HAP-1 (cell line): ENCODE data around the gene FAM135A.

Source experiments
- DNase-seq, 2 experiments: peaks; one replicate each; pipeline ENCODE4 v3.0.0-alpha.2; 2016 to 2020; ENCODE audit warnings: low spot score in 2 of 2
- H3K27me3 ChIP-seq: fragments of 250-450 bp; sonication (Bioruptor Pico); 2 replicates; pipeline ENCODE4 v1.5.1; 2020; ENCODE audit warnings: low read depth, mild to moderate bottlenecking, moderate library complexity
- H3K36me3 ChIP-seq: fragments of 250-450 bp; sonication (Bioruptor Pico); replicated peaks from 2 replicates; pipeline ENCODE4 v1.5.1; 2020; ENCODE audit warnings: mild to moderate bottlenecking
- H3K4me1 ChIP-seq: fragments of 250-450 bp; sonication (Bioruptor Pico); 2 replicates; pipeline ENCODE4 v1.5.1; 2020; ENCODE audit warnings: mild to moderate bottlenecking
- H3K4me3 ChIP-seq: fragments of 250-450 bp; sonication (Bioruptor Pico); 2 replicates; pipeline ENCODE4 v1.5.1; 2020; ENCODE audit warnings: mild to moderate bottlenecking, moderate library complexity
- H3K9me3 ChIP-seq: fragments of 250-450 bp; sonication (Bioruptor Pico); 2 replicates; pipeline ENCODE4 v1.5.1; 2020; ENCODE audit warnings: mild to moderate bottlenecking, moderate library complexity
- in situ Hi-C: fragments of 300-500 bp; cut with MboI; formaldehyde crosslinking; loops from 3 replicates; pipeline ENCODE4 v1.14.3; 2020; ENCODE audit warnings: low sequenced_read_pairs, inconsistent platforms, mixed read lengths

Gene FAM135A

DNA sequence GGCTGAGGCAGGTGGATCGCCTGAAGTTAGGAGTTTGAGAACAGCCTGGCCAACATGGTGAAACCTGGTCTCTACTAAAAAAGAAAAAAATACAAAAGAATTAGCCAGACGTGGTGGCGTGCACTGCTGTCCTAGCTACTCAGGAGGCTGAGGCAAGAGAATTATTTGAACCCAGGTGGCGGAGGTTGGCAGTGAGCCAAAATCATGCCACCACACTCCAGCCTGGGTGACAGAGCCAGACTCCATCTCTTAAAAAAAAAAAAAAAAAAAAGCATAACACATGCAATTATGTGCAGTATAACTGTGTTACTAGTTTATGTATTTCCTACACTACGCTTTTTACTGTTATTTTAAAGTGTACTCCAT lies 31.9 kb upstream of the FAM135A start:
- Histone ChIP-seq H3K4me3 (no peak overlapping the region), H3K4me1 (no peaks in the 10 kb centered on the region), H3K27me3 (no peaks in the 10 kb centered on the region), H3K9me3 (no peaks in the 10 kb centered on the region; the same call in 1 of the 2 replicates), H3K36me3 (no peaks in the 10 kb centered on the region)
- in situ Hi-C loops: no loop called here
- no peak for DNase-seq

- Histone ChIP-seq H3K9me3 (no peaks in the 10 kb centered on the region), H3K4me3 (no peak overlapping the region), H3K36me3 (no peaks in the 10 kb centered on the region), H3K4me1 (peaks cover 10% of the 10 kb centered on the region), H3K27me3 (no peaks in the 10 kb centered on the region; the same call in 1 of the 2 replicates)
- DNase-seq: no peak
- in situ Hi-C loops: no loop called here
Measured at GRCh38 chr6:70385901-70386300, 27.4 kb upstream of the FAM135A start.

GRCh38 chr6:70388814-70389213 lies 24.5 kb upstream of the FAM135A start:
- no peaks in the 10 kb centered on the region for H3K9me3 ChIP-seq
- no peak for DNase-seq
- no peaks in the 10 kb centered on the region; the same call in 1 of the 2 replicates for H3K27me3 ChIP-seq
- H3K4me3 ChIP-seq: no peak overlapping the region
- in situ Hi-C loops: no loop called here
- H3K36me3 ChIP-seq: no peaks in the 10 kb centered on the region
- H3K4me1 ChIP-seq: peaks cover 10% of the 10 kb centered on the region

DNA sequence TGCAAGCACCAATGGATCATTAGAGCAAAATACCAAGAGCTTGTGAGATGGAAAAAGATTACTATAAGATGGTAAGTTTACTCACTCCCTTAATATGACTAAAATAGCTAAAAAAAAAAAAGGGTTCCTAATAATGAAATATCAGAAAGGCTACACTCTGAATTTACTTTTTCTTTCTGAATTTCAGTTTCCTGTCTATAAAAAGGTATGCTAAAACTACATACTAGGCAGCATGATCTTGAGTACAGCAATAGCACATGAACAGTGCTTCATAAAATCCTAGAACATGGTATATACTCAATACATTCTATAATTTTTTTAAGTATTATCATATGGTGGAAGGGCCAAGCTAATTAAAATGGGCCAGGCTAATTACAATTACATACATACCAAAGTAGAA lies 24.0 kb upstream of the FAM135A start:
- Histone ChIP-seq H3K9me3 (no peaks in the 10 kb centered on the region), H3K4me3 (no peak overlapping the region), H3K4me1 (peaks cover 10% of the 10 kb centered on the region), H3K27me3 (no peaks in the 10 kb centered on the region; the same call in 1 of the 2 replicates), H3K36me3 (no peaks in the 10 kb centered on the region)
- in situ Hi-C loops: no loop called here
- DNase-seq: no peak

DNA sequence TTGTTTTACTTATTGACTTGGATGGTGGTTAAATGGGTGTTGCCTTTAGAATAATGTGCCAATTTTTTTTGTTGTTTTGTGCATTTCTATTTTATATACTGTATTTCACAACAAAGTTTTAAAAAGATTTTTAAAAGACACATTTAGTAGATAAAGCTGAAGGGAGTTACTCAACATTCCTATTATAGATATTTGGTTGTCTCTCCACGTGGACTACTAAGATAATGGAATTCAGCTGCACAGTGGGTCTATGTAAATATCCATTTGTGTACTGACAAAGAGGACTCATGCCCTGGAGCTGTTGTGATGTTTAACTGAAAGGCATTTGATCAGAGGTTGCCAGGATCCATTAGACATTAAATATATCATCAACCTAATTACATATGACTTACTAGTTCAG lies 23.2 kb upstream of the FAM135A start:
- H3K4me1 ChIP-seq: peaks cover 10% of the 10 kb centered on the region
- H3K9me3 ChIP-seq: no peaks in the 10 kb centered on the region
- no peaks in the 10 kb centered on the region; the same call in 1 of the 2 replicates for H3K27me3 ChIP-seq
- peak; percentile 33 to 54 for DNase-seq
- no peaks in the 10 kb centered on the region for H3K36me3 ChIP-seq
- in situ Hi-C loops: no loop called here
- no peak overlapping the region for H3K4me3 ChIP-seq

DNA sequence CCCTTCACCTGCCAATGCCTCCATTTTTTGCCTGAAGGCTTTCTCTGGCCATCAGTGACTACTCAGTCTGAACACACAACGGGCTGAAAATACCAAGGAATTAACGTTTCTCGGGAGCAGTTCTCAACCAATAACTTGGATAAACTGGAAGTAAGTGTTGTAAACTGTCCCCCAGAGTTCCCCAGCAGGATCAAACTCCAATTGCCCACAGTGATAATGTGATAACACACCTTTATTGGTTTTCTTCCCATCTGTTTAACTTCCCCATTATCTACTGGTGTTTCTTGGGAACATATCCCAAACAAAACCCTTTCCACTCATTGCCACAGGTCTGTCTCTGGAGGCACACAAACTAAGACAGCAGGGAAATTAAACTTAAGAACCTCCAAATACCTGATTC lies 21.8 kb upstream of the FAM135A start:
- peaks cover 10% of the 10 kb centered on the region for H3K4me1 ChIP-seq
- in situ Hi-C loops: no loop called here
- no peaks in the 10 kb centered on the region for H3K36me3 ChIP-seq
- no peak for DNase-seq
- H3K27me3 ChIP-seq: no peaks in the 10 kb centered on the region; the same call in 1 of the 2 replicates
- no peaks in the 10 kb centered on the region for H3K9me3 ChIP-seq
- no peak overlapping the region for H3K4me3 ChIP-seq

- Histone ChIP-seq H3K4me1 (peaks cover 12% of the 10 kb centered on the region), H3K36me3 (no peaks in the 10 kb centered on the region), H3K4me3 (no peak overlapping the region), H3K9me3 (no peaks in the 10 kb centered on the region), H3K27me3 (no peaks in the 10 kb centered on the region)
- in situ Hi-C loops: no loop called here
- DNase-seq: no peak
Measured at GRCh38 chr6:70394518-70395300, 18.6 kb upstream of the FAM135A start.

DNA sequence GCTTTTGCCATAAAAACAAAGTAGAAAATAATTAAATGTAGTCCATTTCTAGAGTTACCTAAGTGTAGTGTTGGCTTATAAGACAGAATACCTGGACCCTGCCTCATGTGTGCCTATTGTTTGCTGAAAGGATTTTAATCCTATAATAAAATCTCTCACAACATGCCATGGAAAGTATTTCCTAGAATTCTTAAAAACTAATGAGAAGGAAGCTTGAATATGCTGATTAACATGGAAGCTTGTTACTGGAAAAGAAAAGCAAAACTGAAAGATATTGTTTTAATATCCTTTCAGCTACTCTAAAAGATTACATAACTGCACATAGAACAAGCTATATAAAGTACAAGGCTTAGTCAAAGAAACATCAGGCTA lies 18.0 kb upstream of the FAM135A start:
- in situ Hi-C loops: no loop called here
- no peaks in the 10 kb centered on the region for H3K27me3 ChIP-seq
- H3K36me3 ChIP-seq: no peaks in the 10 kb centered on the region
- DNase-seq: no peak
- peaks cover 6% of the 10 kb centered on the region for H3K4me1 ChIP-seq
- H3K9me3 ChIP-seq: no peaks in the 10 kb centered on the region
- H3K4me3 ChIP-seq: no peak overlapping the region

DNA sequence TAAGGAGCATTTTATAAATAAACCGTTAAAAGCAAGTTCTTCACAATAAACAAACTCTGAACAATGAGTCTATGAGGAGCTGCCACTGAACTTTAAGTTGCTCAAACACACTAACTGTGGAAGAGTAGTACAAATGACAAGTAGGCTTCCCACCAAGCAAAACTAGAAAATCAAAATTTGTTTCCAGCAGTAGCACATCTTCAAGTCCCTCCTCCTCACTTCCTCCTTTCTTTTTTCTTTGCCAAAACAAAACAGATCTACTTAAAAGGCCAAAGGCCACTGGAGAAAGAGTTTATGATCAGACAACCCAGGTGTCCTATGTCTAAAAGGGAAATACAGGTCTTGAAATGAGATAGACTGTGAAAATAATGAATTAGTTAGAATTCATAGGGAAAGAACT lies 17.1 kb upstream of the FAM135A start:
- H3K27me3 ChIP-seq: no peaks in the 10 kb centered on the region
- DNase-seq: no peak
- H3K4me3 ChIP-seq: no peak overlapping the region
- no peaks in the 10 kb centered on the region for H3K9me3 ChIP-seq
- peaks cover 2% of the 10 kb centered on the region; the same call in 1 of the 2 replicates for H3K4me1 ChIP-seq
- no peaks in the 10 kb centered on the region for H3K36me3 ChIP-seq
- in situ Hi-C loops: no loop called here

- no peaks in the 10 kb centered on the region for H3K27me3 ChIP-seq
- H3K9me3 ChIP-seq: no peaks in the 10 kb centered on the region
- H3K4me3 ChIP-seq: no peak overlapping the region
- in situ Hi-C loops: no loop called here
- DNase-seq: no peak
- H3K4me1 ChIP-seq: peaks cover 2% of the 10 kb centered on the region; the same call in 1 of the 2 replicates
- H3K36me3 ChIP-seq: no peaks in the 10 kb centered on the region
Measured at GRCh38 chr6:70396796-70397729, 16.2 kb upstream of the FAM135A start.

DNA sequence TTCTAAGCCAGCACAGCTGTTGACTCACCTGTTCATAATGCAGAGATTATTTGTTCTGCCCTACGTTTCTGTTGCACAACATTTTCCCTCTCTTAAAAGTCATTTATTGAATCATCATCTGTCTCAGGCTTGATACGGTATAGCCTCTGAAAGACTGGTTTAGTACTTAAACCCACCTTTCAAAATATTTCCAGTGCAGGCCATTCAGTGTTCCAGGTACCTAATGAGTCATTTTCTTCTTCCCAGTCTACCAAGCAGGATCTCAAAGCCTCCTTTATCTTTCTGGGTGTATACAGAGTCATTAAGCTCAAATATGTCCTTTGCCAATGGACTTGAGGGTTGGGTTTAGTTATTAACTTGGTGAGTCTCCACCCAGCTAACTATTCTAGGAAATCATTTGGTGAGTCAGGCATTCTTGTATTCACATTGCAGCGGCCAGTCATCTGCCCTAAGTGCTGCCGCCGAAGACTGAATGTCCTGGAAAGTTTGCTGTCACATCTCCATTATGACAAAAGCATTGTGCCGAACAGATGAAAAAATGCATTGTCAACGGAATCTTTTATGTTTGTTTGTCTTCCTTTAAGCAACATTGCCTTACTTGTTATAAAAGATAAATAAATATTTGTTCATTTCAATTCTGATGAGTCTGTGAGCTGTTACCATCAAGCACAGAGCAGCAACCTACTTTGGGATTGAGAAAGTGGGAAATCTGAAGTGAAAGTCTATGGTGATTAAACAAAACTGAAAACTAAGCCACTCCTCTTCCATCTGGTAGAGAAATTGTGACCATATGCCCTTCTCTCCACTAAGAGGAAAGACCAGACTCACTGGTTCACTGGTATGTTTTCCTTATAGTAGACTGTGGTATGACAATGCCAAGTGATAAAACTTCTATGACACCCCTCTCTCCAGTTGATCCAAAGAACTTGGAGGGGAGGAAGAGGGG lies 14.3 kb upstream of the FAM135A start:
- in situ Hi-C loops: no loop called here
- Histone ChIP-seq H3K9me3 (no peaks in the 10 kb centered on the region), H3K4me1 (peaks cover 2% of the 10 kb centered on the region; the same call in 1 of the 2 replicates), H3K4me3 (no peak overlapping the region), H3K27me3 (no peaks in the 10 kb centered on the region), H3K36me3 (no peaks in the 10 kb centered on the region)
- DNase-seq: no peak

GRCh38 chr6:70404658-70405057 lies 8.7 kb upstream of the FAM135A start:
- no peak for DNase-seq
- in situ Hi-C loops: no loop called here
- Histone ChIP-seq H3K4me1 (no peaks in the 10 kb centered on the region), H3K36me3 (no peaks in the 10 kb centered on the region), H3K27me3 (no peaks in the 10 kb centered on the region), H3K9me3 (no peaks in the 10 kb centered on the region), H3K4me3 (no peak overlapping the region)

DNA sequence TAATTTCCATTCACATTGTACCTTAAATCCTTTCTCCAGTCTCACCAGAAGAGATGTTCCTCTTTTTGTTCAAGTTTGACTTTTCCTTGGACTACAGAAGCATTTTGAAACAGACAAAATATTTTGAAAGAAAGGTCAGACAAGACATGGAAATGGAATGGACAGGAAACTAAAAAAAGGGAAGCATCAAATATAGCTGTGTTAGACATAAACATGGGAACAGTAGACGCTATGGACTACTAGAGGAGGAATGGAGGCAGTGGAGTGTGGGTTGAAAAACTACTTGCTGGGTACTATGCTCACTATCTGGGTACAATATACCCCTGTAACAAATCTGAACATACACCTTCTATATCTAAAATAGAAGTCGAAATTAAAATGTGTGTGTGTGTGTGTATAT lies 4.1 kb upstream of the FAM135A start:
- no peaks in the 10 kb centered on the region for H3K27me3 ChIP-seq
- no peak for DNase-seq
- in situ Hi-C loops: no loop called here

More for the DNA sequence above, 4.1 kb upstream of the FAM135A start:
- peaks cover 3% of the 10 kb centered on the region for H3K4me1 ChIP-seq
- no peak overlapping the region for H3K4me3 ChIP-seq
- H3K36me3 ChIP-seq: peaks cover 3% of the 10 kb centered on the region; the same call in 1 of the 2 replicates
- H3K9me3 ChIP-seq: no peaks in the 10 kb centered on the region
